Measurements from ENCODE around the gene ALKBH3. TPM values are rescaled to one million over a fixed set of nuclear protein-coding genes. Genes with fewer than 3 reads are reported as not detected.

The ALKBH3 gene
- 48.7 and 50.2 TPM in 2 replicates for polyA plus RNA-seq (2011; rRNA removed)
- 15.2 and 16.6 TPM in 2 replicates for polyA plus RNA-seq (2012; cell fraction: cytosol; rRNA removed)
- 7.8 and 10.5 TPM in 2 replicates for polyA plus RNA-seq (2012; cell fraction: nucleus; rRNA removed)
- polyA plus RNA-seq (2017; fragmentation: RNase III; extraction: RNeasy Plus Mini Kit Qiagen cat#74134 plus additional on column Dnase treatment) = 22.9 to 25.5 TPM (median 23.7 TPM) in 3 replicates
- polyA minus RNA-seq (2011; rRNA and poly(A)+ RNA removed) = 19.6 and 28.7 TPM in 2 replicates

DNA sequence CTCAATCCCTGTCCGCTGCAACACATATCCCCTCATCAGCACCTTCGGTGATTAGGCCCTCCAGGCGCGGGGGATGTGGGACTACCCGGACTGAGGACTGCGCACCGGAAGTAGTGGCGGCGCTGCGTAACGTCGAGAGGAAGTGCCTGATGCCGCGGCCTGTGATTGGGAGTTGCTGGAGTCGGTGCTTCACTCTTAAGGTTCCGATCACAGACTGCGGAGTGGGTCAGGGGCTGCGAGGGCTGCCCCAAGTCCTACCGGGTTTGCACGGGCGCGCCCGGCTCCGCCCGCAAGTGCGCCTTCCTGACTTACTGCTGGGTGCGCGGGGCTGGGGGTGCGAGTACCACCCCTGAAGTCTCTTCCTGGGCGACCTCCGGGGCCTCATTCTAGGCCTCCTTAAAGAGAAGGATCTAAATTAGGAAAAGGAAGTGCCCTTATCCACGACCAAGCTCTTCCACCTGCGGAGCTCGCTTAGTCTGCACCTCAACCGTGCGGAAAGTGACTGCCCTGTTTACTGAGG, at the start of gene ALKBH3:
Gene ALKBH3, plus strand, starts transcription at position 192 of the 520 bp plus-strand sequence. CDS start 1,822 bp downstream, outside the sequence.
- ChIA-PET CTCF (interaction anchor here (1.8 to 2.4 kb wide), 3 partner anchors 10 to 64 kb away, joined by 6 to 21 read pairs (median 10); no protein-coding TSS in a partner anchor), POLR2A (no interaction called here)
- Histone ChIP-seq H3K9me3 (peaks cover 8% of the 10 kb centered on the region), H3K27ac (peak within 1 kb of the TSS; percentile 65 to 87), H3K4me2 (peak within 1 kb of the TSS; percentile 87), H3K4me3 (peak within 1 kb of the TSS; percentile 82), H3K4me1 (peaks cover 7% of the 10 kb centered on the region; the same call in 1 of the 3 replicates)
- ATAC-seq (peak; percentile 99 to 100), FAIRE-seq (no peak), DNase-seq (ENCODE audit: low read depth in 1 of 2, low spot score in 1 of 2) (peak; percentile 70 to 97)
- WGBS (ENCODE audit: missing lambda C conversion rate) = 2% methylated on average over 17 of the region's 36 CpGs
- peak; percentile 39; the same call in 1 of the 2 replicates for TF ChIP-seq HOXA7 (CRISPR knock-in tag; IDR thresholded peaks at IDR 0.05)
- peak; percentile 78 for TF ChIP-seq ZNF302 (CRISPR knock-in tag; IDR thresholded peaks at IDR 0.05)
- TF ChIP-seq SMC3 (IDR thresholded peaks at IDR 0.05) = no peak
- TF ChIP-seq ATOH8 (CRISPR knock-in tag; IDR thresholded peaks at IDR 0.05; ENCODE audit: low read depth) = peak; percentile 83
- peak; percentile 58 for TF ChIP-seq MAFK (IDR thresholded peaks at IDR 0.05; ENCODE audit: partially characterized antibody)
- TF ChIP-seq, protein P1, sequence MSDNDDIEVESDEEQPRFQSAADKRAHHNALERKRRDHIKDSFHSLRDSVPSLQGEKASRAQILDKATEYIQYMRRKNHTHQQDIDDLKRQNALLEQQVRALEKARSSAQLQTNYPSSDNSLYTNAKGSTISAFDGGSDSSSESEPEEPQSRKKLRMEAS (IDR thresholded peaks at IDR 0.05) = peak; percentile 93
- TF ChIP-seq HDAC2 (IDR thresholded peaks at IDR 0.05) = no peak
- peak; percentile 99 for TF ChIP-seq PHF8 (IDR thresholded peaks at IDR 0.05; ENCODE audit: borderline replicate concordance, low read depth)
- TF ChIP-seq MAZ (IDR thresholded peaks at IDR 0.05; ENCODE audit: borderline replicate concordance, low read depth, low read length) = peak; percentile 89; the same call in 1 of the 2 replicates
- TF ChIP-seq, protein P2, sequence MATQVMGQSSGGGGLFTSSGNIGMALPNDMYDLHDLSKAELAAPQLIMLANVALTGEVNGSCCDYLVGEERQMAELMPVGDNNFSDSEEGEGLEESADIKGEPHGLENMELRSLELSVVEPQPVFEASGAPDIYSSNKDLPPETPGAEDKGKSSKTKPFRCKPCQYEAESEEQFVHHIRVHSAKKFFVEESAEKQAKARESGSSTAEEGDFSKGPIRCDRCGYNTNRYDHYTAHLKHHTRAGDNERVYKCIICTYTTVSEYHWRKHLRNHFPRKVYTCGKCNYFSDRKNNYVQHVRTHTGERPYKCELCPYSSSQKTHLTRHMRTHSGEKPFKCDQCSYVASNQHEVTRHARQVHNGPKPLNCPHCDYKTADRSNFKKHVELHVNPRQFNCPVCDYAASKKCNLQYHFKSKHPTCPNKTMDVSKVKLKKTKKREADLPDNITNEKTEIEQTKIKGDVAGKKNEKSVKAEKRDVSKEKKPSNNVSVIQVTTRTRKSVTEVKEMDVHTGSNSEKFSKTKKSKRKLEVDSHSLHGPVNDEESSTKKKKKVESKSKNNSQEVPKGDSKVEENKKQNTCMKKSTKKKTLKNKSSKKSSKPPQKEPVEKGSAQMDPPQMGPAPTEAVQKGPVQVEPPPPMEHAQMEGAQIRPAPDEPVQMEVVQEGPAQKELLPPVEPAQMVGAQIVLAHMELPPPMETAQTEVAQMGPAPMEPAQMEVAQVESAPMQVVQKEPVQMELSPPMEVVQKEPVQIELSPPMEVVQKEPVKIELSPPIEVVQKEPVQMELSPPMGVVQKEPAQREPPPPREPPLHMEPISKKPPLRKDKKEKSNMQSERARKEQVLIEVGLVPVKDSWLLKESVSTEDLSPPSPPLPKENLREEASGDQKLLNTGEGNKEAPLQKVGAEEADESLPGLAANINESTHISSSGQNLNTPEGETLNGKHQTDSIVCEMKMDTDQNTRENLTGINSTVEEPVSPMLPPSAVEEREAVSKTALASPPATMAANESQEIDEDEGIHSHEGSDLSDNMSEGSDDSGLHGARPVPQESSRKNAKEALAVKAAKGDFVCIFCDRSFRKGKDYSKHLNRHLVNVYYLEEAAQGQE (IDR thresholded peaks at IDR 0.05) = peak; percentile 42; the same call in 1 of the 2 replicates
- TF ChIP-seq GATA3 (IDR thresholded peaks at IDR 0.05; ENCODE audit: borderline replicate concordance) = peak; percentile 65; the same call in 1 of the 2 replicates
- TF ChIP-seq RNF2 (IDR thresholded peaks at IDR 0.05; ENCODE audit: borderline replicate concordance, low read depth) = no peak
- TF ChIP-seq, protein P3, sequence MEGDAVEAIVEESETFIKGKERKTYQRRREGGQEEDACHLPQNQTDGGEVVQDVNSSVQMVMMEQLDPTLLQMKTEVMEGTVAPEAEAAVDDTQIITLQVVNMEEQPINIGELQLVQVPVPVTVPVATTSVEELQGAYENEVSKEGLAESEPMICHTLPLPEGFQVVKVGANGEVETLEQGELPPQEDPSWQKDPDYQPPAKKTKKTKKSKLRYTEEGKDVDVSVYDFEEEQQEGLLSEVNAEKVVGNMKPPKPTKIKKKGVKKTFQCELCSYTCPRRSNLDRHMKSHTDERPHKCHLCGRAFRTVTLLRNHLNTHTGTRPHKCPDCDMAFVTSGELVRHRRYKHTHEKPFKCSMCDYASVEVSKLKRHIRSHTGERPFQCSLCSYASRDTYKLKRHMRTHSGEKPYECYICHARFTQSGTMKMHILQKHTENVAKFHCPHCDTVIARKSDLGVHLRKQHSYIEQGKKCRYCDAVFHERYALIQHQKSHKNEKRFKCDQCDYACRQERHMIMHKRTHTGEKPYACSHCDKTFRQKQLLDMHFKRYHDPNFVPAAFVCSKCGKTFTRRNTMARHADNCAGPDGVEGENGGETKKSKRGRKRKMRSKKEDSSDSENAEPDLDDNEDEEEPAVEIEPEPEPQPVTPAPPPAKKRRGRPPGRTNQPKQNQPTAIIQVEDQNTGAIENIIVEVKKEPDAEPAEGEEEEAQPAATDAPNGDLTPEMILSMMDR (IDR thresholded peaks at IDR 0.05) = no peak
- TF ChIP-seq JUN (IDR thresholded peaks at IDR 0.05) = peak; percentile 64 to 83; a peak in 3 of 5 replicates
- no peak for TF ChIP-seq FOSL2 (IDR thresholded peaks at IDR 0.05)
- peak; percentile 39; the same call in 1 of the 2 replicates for TF ChIP-seq FOSL2 (CRISPR knock-in tag; IDR thresholded peaks at IDR 0.05)
- peak; percentile 30 for TF ChIP-seq CHD2 (IDR thresholded peaks at IDR 0.05; ENCODE audit: low read length, partially characterized antibody)
- peak; percentile 53 for TF ChIP-seq POLR2A (IDR thresholded peaks at IDR 0.05; ENCODE audit: low read length)
- TF ChIP-seq FOSB (CRISPR knock-in tag; IDR thresholded peaks at IDR 0.05) = no peak
- 0 out of 3 replicates have a peak, but pooled peaks have one; percentile 18 for TF ChIP-seq BCL3 (IDR thresholded peaks at IDR 0.05)
- TF ChIP-seq, protein P4, sequence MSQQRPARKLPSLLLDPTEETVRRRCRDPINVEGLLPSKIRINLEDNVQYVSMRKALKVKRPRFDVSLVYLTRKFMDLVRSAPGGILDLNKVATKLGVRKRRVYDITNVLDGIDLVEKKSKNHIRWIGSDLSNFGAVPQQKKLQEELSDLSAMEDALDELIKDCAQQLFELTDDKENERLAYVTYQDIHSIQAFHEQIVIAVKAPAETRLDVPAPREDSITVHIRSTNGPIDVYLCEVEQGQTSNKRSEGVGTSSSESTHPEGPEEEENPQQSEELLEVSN (IDR thresholded peaks at IDR 0.05; ENCODE audit: borderline replicate concordance, low read depth) = peak; percentile 64
- 0 out of 2 replicates have a peak, but pooled peaks have one; percentile 23 for TF ChIP-seq ESRRA (IDR thresholded peaks at IDR 0.05; ENCODE audit: borderline replicate concordance, low read length)
- TF ChIP-seq EHF (CRISPR knock-in tag; IDR thresholded peaks at IDR 0.05) = peak; percentile 86
- peak; percentile 91 for TF ChIP-seq HOXB13 (CRISPR knock-in tag; IDR thresholded peaks at IDR 0.05; ENCODE audit: low read depth)
- no peak for TF ChIP-seq HES2 (IDR thresholded peaks at IDR 0.05)
- no peak for TF ChIP-seq ZFP36 (IDR thresholded peaks at IDR 0.05; ENCODE audit: borderline replicate concordance, partially characterized antibody)
- TF ChIP-seq, protein P5, sequence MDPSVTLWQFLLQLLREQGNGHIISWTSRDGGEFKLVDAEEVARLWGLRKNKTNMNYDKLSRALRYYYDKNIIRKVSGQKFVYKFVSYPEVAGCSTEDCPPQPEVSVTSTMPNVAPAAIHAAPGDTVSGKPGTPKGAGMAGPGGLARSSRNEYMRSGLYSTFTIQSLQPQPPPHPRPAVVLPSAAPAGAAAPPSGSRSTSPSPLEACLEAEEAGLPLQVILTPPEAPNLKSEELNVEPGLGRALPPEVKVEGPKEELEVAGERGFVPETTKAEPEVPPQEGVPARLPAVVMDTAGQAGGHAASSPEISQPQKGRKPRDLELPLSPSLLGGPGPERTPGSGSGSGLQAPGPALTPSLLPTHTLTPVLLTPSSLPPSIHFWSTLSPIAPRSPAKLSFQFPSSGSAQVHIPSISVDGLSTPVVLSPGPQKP (IDR thresholded peaks at IDR 0.05; ENCODE audit: low read depth, low read length) = no peak
- TF ChIP-seq POLR2AphosphoS2 (conservative IDR thresholded peaks at IDR 0.05; ENCODE audit: low read length) = no peak
- TF ChIP-seq EHMT2 (IDR thresholded peaks at IDR 0.05; ENCODE audit: low read depth) = peak; percentile 88
- TF ChIP-seq FOXS1 (CRISPR knock-in tag; IDR thresholded peaks at IDR 0.05) = peak; percentile 74

All from A549 (cell line).